Astrocyte (in vitro differentiated cells and primary cell): ENCODE results near the gene PLEKHG7. TPM values are rescaled to one million over a fixed set of nuclear protein-coding genes. Genes with fewer than 3 reads are reported as not detected.

ENCODE experiments used
- DNase-seq: peaks from one replicate; pipeline ENCODE4 v3.0.0-alpha.2; 2010; ENCODE audit warnings: low read depth
- FAIRE-seq: peaks from 2 replicates; lab custom pipeline; 2011; peaks lifted over from hg19 to GRCh38; lab: Jason Lieb, UNC
- H2AFZ ChIP-seq: 2 replicates; pipeline ENCODE4 v1.6.0; 2012; ENCODE audit warnings: low read depth, low read length, inconsistent platforms
- H3K27ac ChIP-seq: 2 replicates; pipeline ENCODE4 v1.5.1; 2011; ENCODE audit warnings: low read depth, low read length, inconsistent platforms
- H3K27me3 ChIP-seq: 2 replicates; pipeline ENCODE4 v1.6.0; 2011; ENCODE audit warnings: low read length, inconsistent platforms; ENCODE audit not compliant: insufficient read depth
- H3K36me3 ChIP-seq: 2 replicates; pipeline ENCODE4 v1.5.1; 2011; ENCODE audit warnings: low read length, inconsistent platforms; ENCODE audit not compliant: insufficient read depth
- H3K4me1 ChIP-seq: 2 replicates; pipeline ENCODE4 v1.5.1; 2011; ENCODE audit warnings: low read length, inconsistent platforms; ENCODE audit not compliant: insufficient read depth
- H3K4me2 ChIP-seq: 2 replicates; pipeline ENCODE4 v1.6.0; 2012; ENCODE audit warnings: low read length, inconsistent platforms
- H3K4me3 ChIP-seq: 2 replicates; pipeline ENCODE4 v1.5.1; 2011; ENCODE audit warnings: low read depth, mild to moderate bottlenecking, low read length, inconsistent platforms; ENCODE audit not compliant: insufficient read depth
- H3K79me2 ChIP-seq: 2 replicates; pipeline ENCODE4 v1.6.0; 2012; ENCODE audit warnings: mild to moderate bottlenecking, low read length, inconsistent platforms; ENCODE audit not compliant: insufficient read depth
- H3K9ac ChIP-seq: 2 replicates; pipeline ENCODE4 v1.6.0; 2012; ENCODE audit warnings: mild to moderate bottlenecking, low read length, inconsistent platforms
- H3K9me3 ChIP-seq: 2 replicates; pipeline ENCODE4 v1.5.1; 2012; ENCODE audit warnings: low read depth, mild to moderate bottlenecking, low read length, inconsistent platforms; ENCODE audit not compliant: insufficient read depth
- H4K20me1 ChIP-seq: 2 replicates; pipeline ENCODE4 v1.6.0; 2012; ENCODE audit warnings: low read length, inconsistent platforms; ENCODE audit not compliant: insufficient read depth
- H3K27ac Mint-ChIP-seq: one replicate; pipeline ENCODE4 v1.8.0; 2021; ENCODE audit warnings: mild to moderate bottlenecking, mixed read lengths; ENCODE audit not compliant: unreplicated experiment
- H3K27me3 Mint-ChIP-seq: one replicate; pipeline ENCODE4 v1.8.0; 2021; ENCODE audit warnings: low read depth, mixed read lengths; ENCODE audit not compliant: unreplicated experiment
- H3K36me3 Mint-ChIP-seq: one replicate; pipeline ENCODE4 v1.8.0; 2021; ENCODE audit warnings: low read depth, mixed read lengths; ENCODE audit not compliant: unreplicated experiment
- H3K4me1 Mint-ChIP-seq: one replicate; pipeline ENCODE4 v1.8.0; 2021; ENCODE audit warnings: low read depth, mixed read lengths; ENCODE audit not compliant: unreplicated experiment
- H3K4me3 Mint-ChIP-seq: one replicate; pipeline ENCODE4 v1.8.0; 2021; ENCODE audit warnings: mild to moderate bottlenecking, moderate library complexity, mixed read lengths; ENCODE audit not compliant: unreplicated experiment
- H3K9me3 Mint-ChIP-seq: one replicate; pipeline ENCODE4 v1.8.0; 2021; ENCODE audit warnings: mild to moderate bottlenecking, mixed read lengths; ENCODE audit not compliant: unreplicated experiment
- EZH2 ChIP-seq: IDR thresholded peaks from 2 replicates; pipeline ENCODE4 v1.6.1; 2012; ENCODE audit warnings: mild to moderate bottlenecking, low read length, inconsistent platforms; ENCODE audit not compliant: insufficient read depth
- total RNA-seq: library from RNA; stranded (reverse); gene quantifications from 2 replicates; pipeline ENCODE4 v1.2.1, GENCODE V29; 2021
- TF ChIP-seq, protein P1 (sequence below): IDR thresholded peaks from 2 replicates; pipeline ENCODE4 v1.5.1; 2011; ENCODE audit warnings: low read depth, mild to moderate bottlenecking, inconsistent platforms, low read length, moderate library complexity; ENCODE audit not compliant: insufficient read depth

Gene PLEKHG7
- total RNA-seq, 1 donor from 2014 or later: 0.68 TPM

DNA sequence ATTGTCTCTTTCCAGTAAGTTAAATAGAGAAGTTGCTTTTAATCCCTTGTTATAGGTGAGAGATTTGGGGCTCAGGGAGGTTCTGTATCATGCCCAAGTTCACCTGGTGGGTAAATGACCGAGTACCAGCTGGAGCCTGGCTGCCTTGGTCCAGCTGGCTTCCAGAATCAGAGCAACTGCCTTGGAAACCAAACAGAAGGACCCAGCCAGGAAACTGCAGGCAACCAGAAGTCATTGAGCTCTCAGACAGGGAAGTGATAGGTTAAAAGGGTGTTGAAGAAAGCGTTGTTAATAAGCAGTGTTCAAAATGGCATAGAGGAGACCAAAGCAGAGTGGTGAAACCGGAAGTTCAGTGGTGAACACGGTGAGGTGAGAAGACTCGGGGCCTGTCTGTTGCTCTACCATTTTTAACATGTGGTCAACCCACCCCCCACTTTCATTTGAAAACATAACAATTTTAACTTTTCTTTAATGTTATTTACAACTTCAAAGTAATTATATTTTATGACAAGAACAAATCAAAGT lies 54.9 kb downstream of the PLEKHG7 start:
- no peak overlapping the region for H3K4me3 Mint-ChIP-seq
- no peak overlapping the region for H3K4me3 ChIP-seq
- no peak for FAIRE-seq
- no peaks in the 10 kb centered on the region for H3K27me3 Mint-ChIP-seq
- H4K20me1 ChIP-seq: no peaks in the 10 kb centered on the region
- no peak overlapping the region for H2AFZ ChIP-seq
- peaks cover 2% of the 10 kb centered on the region for H3K9me3 Mint-ChIP-seq
- no peaks in the 10 kb centered on the region for H3K9me3 ChIP-seq
- DNase-seq: no peak
- no peaks in the 10 kb centered on the region for H3K79me2 ChIP-seq
- H3K27me3 ChIP-seq: no peaks in the 10 kb centered on the region
- H3K36me3 Mint-ChIP-seq: peaks cover 2% of the 10 kb centered on the region
- no peak overlapping the region for H3K4me2 ChIP-seq
- no peak overlapping the region for H3K27ac Mint-ChIP-seq
- no peak overlapping the region for H3K9ac ChIP-seq
- no peak overlapping the region for H3K27ac ChIP-seq
- peaks cover 7% of the 10 kb centered on the region for H3K4me1 ChIP-seq
- H3K36me3 ChIP-seq: no peaks in the 10 kb centered on the region
- TF ChIP-seq EZH2: no peak
- TF ChIP-seq, protein P1, sequence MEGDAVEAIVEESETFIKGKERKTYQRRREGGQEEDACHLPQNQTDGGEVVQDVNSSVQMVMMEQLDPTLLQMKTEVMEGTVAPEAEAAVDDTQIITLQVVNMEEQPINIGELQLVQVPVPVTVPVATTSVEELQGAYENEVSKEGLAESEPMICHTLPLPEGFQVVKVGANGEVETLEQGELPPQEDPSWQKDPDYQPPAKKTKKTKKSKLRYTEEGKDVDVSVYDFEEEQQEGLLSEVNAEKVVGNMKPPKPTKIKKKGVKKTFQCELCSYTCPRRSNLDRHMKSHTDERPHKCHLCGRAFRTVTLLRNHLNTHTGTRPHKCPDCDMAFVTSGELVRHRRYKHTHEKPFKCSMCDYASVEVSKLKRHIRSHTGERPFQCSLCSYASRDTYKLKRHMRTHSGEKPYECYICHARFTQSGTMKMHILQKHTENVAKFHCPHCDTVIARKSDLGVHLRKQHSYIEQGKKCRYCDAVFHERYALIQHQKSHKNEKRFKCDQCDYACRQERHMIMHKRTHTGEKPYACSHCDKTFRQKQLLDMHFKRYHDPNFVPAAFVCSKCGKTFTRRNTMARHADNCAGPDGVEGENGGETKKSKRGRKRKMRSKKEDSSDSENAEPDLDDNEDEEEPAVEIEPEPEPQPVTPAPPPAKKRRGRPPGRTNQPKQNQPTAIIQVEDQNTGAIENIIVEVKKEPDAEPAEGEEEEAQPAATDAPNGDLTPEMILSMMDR: no peak
- H3K4me1 Mint-ChIP-seq: peaks cover 14% of the 10 kb centered on the region

- Histone ChIP-seq H4K20me1 (no peaks in the 10 kb centered on the region), H3K27ac (peak overlapping the region; percentile 56), H3K4me1 (peaks cover 9% of the 10 kb centered on the region), H3K9ac (no peak overlapping the region), H3K79me2 (no peaks in the 10 kb centered on the region), H3K4me2 (peak overlapping the region; percentile 32), H3K36me3 (no peaks in the 10 kb centered on the region), H3K9me3 (no peaks in the 10 kb centered on the region), H2AFZ (no peak overlapping the region), H3K27me3 (no peaks in the 10 kb centered on the region), H3K4me3 (no peak overlapping the region)
- Mint-ChIP-seq H3K4me3 (no peak overlapping the region), H3K27ac (peak overlapping the region; percentile 87), H3K27me3 (no peaks in the 10 kb centered on the region), H3K9me3 (no peaks in the 10 kb centered on the region), H3K4me1 (peaks cover 21% of the 10 kb centered on the region), H3K36me3 (no peaks in the 10 kb centered on the region)
- TF ChIP-seq EZH2: no peak
- TF ChIP-seq, protein P1: no peak
- FAIRE-seq: peak; percentile 94
- DNase-seq: peak; percentile 98
Measured at GRCh38 chr12:92759634-92760268, 57.0 kb downstream of the PLEKHG7 start.

GRCh38 chr12:92762773-92763172 lies 60.0 kb downstream of the PLEKHG7 start:
- no peak overlapping the region for H3K27ac Mint-ChIP-seq
- Histone ChIP-seq H3K4me2 (no peak overlapping the region), H2AFZ (no peak overlapping the region), H3K9ac (no peak overlapping the region), H3K79me2 (no peaks in the 10 kb centered on the region), H3K36me3 (no peaks in the 10 kb centered on the region), H3K27ac (no peak overlapping the region), H3K9me3 (no peaks in the 10 kb centered on the region), H4K20me1 (no peaks in the 10 kb centered on the region), H3K27me3 (no peaks in the 10 kb centered on the region), H3K4me1 (peaks cover 12% of the 10 kb centered on the region), H3K4me3 (no peak overlapping the region)
- H3K4me3 Mint-ChIP-seq: no peak overlapping the region
- no peak for FAIRE-seq
- H3K27me3 Mint-ChIP-seq: no peaks in the 10 kb centered on the region
- H3K36me3 Mint-ChIP-seq: no peaks in the 10 kb centered on the region
- DNase-seq: no peak
- H3K4me1 Mint-ChIP-seq: peaks cover 24% of the 10 kb centered on the region
- no peaks in the 10 kb centered on the region for H3K9me3 Mint-ChIP-seq
- TF ChIP-seq EZH2: no peak
